NCI-H510A treated with DMSO at 0.1 percent for 48 hours (cell line): ENCODE measurements around the gene RYR3.
"Not testable (repeated sequence)": the region's sequence is repeated elsewhere in the genome, so short reads cannot be mapped to it uniquely, and the experiment has no call there.

ENCODE experiments used
- DNase-seq: peaks from one replicate; lab custom pipeline; 2025; lab: John Stamatoyannopoulos, UW

Gene RYR3

GRCh38 chr15:33515121-33515520 is 204.4 kb downstream of the RYR3 start:
- DNase-seq = no peak

- no peak for DNase-seq
These were observed 205.8 kb downstream of the RYR3 start for GRCh38 chr15:33516563-33516962.

DNA sequence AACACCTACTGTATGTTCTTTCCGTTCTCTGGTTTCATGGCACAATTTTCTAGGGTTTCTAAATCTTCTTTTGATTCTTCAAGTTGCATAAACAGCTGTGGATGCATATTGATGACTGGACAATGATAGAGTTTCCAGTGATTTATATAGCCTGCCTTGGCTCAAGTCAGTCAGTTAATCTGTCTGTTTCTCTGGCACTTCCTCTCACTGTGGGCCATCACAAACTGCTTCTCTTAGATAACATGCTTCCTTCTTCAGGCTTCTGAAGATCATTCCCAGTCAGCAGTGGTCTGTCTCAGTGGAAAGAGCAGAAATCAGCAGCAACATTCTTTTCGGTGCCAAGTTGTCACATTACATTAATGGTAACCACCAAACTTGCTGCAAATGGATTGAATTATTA is 207.2 kb downstream of the RYR3 start:
- DNase-seq = no peak

DNA sequence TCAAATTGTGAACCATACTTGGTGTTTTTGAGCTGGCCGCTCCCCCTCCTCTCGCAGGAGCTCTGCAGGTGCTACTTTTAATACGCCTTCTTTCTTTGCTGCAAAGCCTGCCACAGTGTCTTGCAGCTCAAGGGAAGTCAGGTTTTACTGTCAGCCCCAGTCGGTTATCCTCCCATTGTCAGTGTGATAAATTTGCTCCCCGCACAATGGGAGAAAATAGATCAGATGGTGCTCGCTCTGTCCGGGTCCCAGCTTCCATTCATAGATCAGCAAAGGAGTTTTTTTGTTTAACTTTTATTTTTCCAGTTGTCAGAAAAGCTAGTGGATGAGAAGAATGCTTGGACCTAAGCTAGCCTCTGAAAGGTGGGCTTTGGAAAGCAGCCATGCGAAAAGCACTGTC is 207.7 kb downstream of the RYR3 start:
- no peak for DNase-seq

DNA sequence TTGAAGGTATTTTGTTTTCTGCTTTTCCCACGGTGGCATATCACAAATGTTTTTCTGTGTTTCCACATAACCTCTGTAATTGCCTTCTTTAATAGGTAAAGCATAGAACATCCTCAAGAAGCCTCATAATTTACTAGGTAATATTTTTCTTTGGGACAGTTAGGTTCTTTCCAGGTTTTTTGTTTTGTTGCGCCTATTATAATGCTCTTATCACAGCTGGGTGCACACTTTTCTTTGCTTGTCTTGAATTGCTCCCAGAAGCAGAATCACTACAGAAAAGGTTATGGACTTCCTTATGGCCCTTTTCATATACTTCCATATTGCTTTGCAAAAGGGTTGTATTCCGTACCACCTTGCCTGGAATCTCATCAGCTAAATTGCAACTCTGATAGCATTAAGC is 213.5 kb downstream of the RYR3 start:
- no peak for DNase-seq

DNA sequence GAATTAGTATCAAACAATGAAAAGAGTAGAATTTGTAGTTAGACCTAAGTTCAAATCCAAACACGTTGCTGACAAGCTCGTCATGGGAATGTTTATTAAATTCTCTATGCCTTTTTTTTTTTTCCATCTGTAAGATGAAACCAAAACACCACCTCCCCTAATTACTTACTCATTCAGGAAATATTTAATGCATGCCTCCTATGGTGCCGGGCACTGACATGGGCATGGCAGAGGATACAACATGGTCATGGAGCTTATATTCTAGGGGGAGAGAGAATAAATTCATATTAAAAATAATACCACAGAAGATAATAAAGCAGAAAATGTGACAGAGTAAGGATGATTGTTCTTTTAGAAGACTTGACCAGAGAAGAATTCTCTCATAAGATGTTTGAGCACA is 215.8 kb downstream of the RYR3 start:
- DNase-seq = no peak

DNA sequence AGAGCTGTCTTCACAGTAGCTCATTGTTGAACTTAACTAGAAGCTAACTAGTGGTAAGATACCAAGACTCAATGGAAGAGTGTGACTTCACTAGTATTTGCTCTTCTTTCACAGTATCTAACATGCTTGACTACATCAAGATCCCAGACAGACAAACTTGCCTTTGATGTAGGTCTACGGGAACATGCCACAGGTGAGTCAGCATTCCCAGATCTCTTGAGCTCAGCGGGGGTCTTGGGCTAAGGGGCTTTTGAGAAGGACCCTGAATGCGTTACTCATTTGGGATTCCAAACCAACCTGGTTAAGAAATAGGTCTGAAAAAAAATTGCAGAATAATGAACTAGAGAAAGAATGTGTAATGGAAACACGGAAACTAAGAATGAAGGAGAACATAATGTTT is 222.4 kb downstream of the RYR3 start:
- DNase-seq = no peak

DNA sequence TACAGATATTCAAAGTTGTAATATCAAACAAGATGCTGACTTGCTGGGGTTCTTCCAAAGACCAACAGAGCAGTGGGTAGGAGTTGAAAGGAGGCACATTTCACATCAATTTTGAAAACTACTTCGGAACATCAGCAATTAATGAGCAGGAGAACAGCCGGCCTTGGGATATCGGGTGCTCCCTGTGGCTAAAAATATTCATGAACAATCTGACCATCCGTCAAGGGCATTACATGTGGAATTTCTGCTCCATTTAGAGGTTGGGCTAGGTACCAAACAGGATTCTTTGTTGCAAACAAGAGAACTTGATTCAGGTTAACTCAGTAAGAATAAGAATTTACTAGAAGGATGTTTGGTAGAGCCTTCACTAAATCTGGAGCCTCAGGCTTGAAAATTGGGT is 223.9 kb downstream of the RYR3 start:
- DNase-seq = no peak

DNA sequence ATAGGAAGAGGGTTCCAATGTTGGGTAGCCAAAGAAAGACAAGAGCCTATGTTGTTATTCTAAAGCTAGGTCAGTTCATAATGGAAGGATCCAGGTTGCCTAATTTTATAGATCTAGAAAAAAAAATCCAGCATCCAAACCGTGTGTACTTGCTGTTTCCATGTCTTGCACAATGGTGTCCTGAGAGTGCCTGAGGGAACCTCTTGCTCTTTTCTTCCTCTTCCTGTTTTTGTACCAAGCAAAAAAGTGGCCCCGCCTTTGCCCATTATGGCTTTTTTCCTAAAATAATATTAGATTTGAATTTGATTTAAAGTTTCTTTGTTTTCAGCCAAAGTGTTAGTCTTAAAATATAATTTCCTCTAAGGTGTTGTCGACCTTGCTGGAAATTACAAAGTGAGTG is 224.4 kb downstream of the RYR3 start:
- no peak for DNase-seq

DNA sequence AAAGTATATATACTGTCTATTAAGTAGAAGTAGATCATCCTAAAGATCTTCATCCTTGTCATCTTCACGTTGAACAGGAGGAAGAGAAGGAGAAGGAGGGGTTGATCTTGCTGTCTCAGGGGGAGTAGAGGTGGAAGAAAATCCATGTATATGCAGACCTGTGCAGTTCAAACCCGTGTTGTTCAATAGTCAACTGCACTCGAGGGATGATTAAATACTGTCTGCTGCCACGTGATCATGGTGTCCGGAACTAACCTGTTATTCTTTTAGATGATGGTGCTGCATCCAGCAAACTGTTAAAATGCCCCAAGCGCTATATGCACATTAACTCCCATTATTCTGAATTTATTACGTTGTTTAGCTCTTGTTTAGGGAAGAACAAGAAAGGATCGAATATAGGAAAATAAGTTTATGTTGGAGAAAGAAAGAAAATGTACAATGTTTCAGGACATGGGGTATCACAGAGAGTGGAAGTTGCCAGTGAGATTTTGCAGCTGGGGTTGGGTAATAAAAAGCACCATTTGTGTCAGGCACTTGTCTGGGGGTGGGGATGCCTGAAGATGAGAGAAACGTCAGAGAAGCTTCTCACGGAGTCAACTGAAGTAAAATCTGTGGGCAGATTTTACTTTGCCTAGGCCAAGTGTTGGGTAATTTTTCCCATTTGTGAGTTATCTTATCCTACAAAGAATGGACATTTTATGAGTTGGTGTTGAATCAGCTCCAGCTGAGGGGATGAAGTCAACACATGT is 229.2 kb downstream of the RYR3 start:
- DNase-seq = no peak

DNA sequence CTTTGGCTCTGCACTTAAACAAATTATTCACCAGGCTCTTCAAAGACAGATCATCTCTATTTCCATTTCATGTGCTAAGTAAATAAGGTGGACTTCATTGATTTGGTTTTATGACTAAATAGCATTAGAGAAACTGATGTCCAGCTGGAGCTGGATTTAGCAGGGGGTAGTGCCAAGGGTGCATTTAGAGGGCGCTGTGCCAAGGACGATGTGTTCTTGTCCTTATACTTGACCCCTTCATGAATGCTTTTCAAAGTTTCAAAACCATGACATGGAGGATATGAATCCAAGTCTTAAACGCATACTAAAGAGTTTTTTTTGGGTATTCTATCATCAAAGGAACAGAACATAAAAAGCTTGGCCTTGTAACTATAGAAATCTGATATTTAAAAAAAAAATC is 233.2 kb downstream of the RYR3 start:
- no peak for DNase-seq

GRCh38 chr15:33545866-33546265 is 235.1 kb downstream of the RYR3 start:
- DNase-seq = no peak

- no peak for DNase-seq
These were observed 237.1 kb downstream of the RYR3 start for GRCh38 chr15:33547876-33548275.

- DNase-seq = no peak
These were observed 241.1 kb downstream of the RYR3 start for GRCh38 chr15:33551860-33552259.

DNA sequence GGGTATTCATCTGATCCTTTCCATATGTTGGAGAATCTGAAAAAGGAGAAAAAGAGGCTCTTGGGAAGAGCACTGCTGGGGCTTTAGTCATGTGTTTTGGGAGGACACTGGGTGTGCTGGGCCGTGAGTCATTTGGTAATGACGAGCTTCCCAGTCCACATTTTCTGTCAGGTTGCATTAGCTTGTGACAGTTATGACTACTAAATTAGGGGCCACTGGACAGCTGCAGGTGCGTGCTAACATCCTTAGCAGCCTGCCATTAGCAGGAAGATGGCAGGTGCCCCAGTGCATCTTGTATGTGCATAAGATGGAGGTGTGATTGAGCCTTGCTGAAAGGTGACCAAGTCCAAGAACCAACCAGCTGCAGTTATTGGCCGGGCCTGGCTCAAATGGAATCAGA is 242.4 kb downstream of the RYR3 start:
- no peak for DNase-seq

- no peak for DNase-seq
These were observed 248.6 kb downstream of the RYR3 start for GRCh38 chr15:33559207-33559890.

DNA sequence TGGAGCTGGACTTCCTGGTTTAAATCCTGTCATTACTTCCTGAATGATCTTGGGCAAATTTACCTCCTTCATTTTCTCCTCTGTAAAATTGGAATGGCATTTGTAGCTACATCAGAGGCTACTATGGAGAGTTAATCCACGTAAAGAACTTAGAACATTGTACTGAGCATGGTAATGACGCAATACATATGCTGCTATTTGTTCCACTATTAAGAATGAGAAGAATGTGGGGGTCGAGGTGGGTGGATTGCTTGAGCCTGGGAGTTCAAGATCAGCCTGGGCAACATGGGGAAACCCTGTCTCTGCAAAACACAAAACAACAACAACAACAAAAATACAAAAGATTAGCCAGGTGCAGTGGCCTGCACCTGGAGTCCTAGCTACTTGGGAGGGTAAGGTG is 250.6 kb downstream of the RYR3 start:
- DNase-seq = no peak

DNA sequence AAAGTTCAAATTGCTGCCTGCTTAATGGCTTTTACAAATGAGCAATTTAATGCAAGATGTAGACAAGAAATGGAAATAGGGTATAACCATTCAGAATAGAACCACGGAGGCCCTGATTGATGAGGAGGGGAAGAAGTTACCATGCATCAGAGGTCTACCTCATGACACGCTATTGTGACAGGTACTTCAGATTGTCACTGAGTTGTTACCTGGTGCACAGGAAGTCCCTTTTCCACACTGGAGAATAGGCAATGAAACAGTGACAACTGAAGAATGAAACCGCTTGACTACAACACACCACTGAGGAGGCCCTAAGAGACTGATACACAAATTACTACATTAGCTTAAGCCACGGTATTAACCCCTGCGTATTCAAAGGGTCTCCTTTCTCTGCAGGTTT is 251.2 kb downstream of the RYR3 start:
- no peak for DNase-seq

- DNase-seq = no peak
These were observed 254.3 kb downstream of the RYR3 start for GRCh38 chr15:33565094-33565493.

- no peak for DNase-seq
These were observed 256.9 kb downstream of the RYR3 start for GRCh38 chr15:33567652-33568051.

GRCh38 chr15:33569036-33569435 is 258.3 kb downstream of the RYR3 start:
- DNase-seq = no peak

GRCh38 chr15:33577911-33578310 is 267.1 kb downstream of the RYR3 start:
- DNase-seq = not testable (repeated sequence)

- no peak for DNase-seq
These were observed 269.8 kb downstream of the RYR3 start for GRCh38 chr15:33580526-33580925.

GRCh38 chr15:33581032-33581431 is 270.3 kb downstream of the RYR3 start:
- no peak for DNase-seq
